HG02623 (cell line): ENCODE data around the gene RAB3C.
"Not testable (repeated sequence)": the region's sequence is repeated elsewhere in the genome, so short reads cannot be mapped to it uniquely, and the experiment has no call there.

Source experiments
- ATAC-seq: cut with Tn5 transposase; IDR thresholded peaks from one replicate; pipeline ENCODE4 v1.9.1; 2021; ENCODE audit warnings: moderate library complexity; ENCODE audit not compliant: unreplicated experiment

Gene RAB3C

GRCh38 chr5:58674070-58674469, 91.2 kb downstream of the RAB3C start:
- no peak for ATAC-seq

- ATAC-seq: no peak
Observed at GRCh38 chr5:58674711-58675110, 91.8 kb downstream of the RAB3C start.

- no peak for ATAC-seq
Observed at GRCh38 chr5:58675341-58675740, 92.5 kb downstream of the RAB3C start.

- ATAC-seq: no peak
Observed at GRCh38 chr5:58677650-58678049, 94.8 kb downstream of the RAB3C start.

- no peak for ATAC-seq
Observed at GRCh38 chr5:58680503-58680902, 97.6 kb downstream of the RAB3C start.

GRCh38 chr5:58681943-58682342, 99.1 kb downstream of the RAB3C start:
- ATAC-seq: no peak

- no peak for ATAC-seq
Observed at GRCh38 chr5:58683567-58683966, 100.7 kb downstream of the RAB3C start.

- ATAC-seq: no peak
Observed at GRCh38 chr5:58687079-58687478, 104.2 kb downstream of the RAB3C start.

- ATAC-seq: no peak
Observed at GRCh38 chr5:58687595-58687994, 104.7 kb downstream of the RAB3C start.

GRCh38 chr5:58699088-58699761, 116.3 kb downstream of the RAB3C start:
- ATAC-seq: not testable (repeated sequence)

- ATAC-seq: no peak
Observed at GRCh38 chr5:58699762-58700118, 116.9 kb downstream of the RAB3C start.

- ATAC-seq: no peak
Observed at GRCh38 chr5:58703925-58704555, 121.2 kb downstream of the RAB3C start.

- no peak for ATAC-seq
Observed at GRCh38 chr5:58706736-58707135, 123.9 kb downstream of the RAB3C start.

- no peak for ATAC-seq
Observed at GRCh38 chr5:58708456-58708855, 125.6 kb downstream of the RAB3C start.

GRCh38 chr5:58710425-58710824, 127.5 kb downstream of the RAB3C start:
- not testable (repeated sequence) for ATAC-seq

- ATAC-seq: no peak
Observed at GRCh38 chr5:58710871-58711270, 128.0 kb downstream of the RAB3C start.

- ATAC-seq: no peak
Observed at GRCh38 chr5:58711965-58712364, 129.1 kb downstream of the RAB3C start.

- ATAC-seq: no peak
Observed at GRCh38 chr5:58714046-58714445, 131.2 kb downstream of the RAB3C start.

- ATAC-seq: no peak
Observed at GRCh38 chr5:58715997-58716656, 133.3 kb downstream of the RAB3C start.

GRCh38 chr5:58716713-58717112, 133.8 kb downstream of the RAB3C start:
- ATAC-seq: no peak

GRCh38 chr5:58717303-58718007, 134.6 kb downstream of the RAB3C start:
- ATAC-seq: no peak
